Tongue (tissue), 2 donors: Measurements from ENCODE around the gene TMEM131. TPM values are rescaled to one million over a fixed set of nuclear protein-coding genes. Genes with fewer than 3 reads are reported as not detected.
A peak's percentile ranks its signal among the peaks of the same experiment; 100 is the strongest.

Experiments
- DNase-seq: peaks from one replicate; pipeline ENCODE4 v3.0.0-alpha.2; 2015
- total RNA-seq: library from RNA; depleted of rRNA; stranded (reverse); fragments of >200 nt; gene quantifications from one replicate; pipeline ENCODE4 v1.2.3, GENCODE V29; 2014

Gene TMEM131
- total RNA-seq, 1 donor from 2014 or later: 60.6 TPM

DNA sequence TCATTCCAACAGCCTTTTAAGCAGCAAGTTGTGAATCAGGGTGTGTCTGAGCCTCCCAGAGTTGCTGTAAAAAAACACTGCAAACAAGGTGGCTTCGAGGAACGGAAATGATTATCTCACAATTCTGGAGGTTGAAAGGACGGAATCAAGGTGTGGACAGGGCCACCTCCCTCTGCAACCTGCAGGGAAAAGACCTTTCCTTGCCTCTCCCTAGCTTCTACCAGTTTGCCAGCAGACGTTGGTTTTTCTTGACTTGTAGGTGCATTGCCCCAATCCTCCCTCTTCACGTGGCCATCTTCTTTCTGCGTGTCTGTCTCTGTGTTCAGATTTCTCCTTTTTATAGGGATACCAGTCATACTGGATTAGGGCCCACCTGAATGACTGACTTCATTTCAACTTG is 24.8 kb upstream of the TMEM131 start:
- DNase-seq: no peak

DNA sequence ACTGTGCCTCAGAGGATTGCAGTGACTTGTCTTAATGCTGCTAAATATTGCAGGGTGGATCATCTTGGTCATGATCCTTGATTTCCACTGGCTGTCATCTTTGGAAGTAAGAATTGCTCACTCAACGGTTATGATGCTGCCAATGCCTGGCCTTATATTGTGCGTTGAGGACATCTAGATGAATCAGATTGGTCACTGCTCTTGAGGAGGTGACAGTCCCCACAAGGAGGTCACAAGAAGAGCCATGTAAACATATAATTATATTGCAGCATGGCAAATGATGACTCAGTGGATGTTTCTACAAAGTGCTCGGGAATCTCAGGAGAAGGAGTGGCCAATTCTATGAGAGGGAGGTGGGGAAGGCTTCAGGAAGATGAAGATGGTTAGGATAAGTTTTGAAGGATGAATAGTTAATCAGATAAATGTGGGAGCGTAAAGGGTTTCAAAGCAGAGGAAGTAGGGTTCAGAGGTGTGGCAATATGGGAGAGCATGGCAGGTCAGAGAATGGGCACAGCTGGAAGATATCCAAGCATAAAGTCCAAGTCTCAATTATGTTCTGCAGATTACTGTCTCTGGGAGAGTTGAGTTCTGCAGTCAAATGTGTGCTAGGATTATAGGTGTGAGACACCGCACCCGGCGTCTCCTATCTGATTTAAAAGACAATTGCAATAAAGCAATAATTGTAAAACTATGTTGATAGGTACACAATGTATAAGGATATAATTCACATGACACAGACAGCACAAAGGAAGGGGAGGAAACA is 21.3 kb upstream of the TMEM131 start:
- no peak for DNase-seq

DNA sequence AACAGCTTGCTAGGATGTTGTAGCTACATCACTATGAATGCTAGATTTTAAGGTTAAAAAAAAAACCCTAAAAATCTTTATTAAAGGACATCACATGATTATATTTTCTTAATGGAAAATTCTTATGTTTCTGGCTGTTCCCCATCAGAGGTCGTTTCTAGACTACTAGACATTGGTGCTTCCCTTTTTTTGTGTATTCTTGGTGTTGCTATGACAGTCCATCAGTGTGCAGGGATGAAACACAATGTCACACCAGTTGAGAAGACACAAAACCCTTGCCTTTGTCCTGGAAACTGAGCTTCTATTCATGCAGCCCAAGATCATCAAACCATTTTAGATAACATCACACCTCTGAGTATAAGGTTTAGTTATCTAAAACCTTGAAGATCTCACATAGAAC is 19.9 kb upstream of the TMEM131 start:
- no peak for DNase-seq

DNA sequence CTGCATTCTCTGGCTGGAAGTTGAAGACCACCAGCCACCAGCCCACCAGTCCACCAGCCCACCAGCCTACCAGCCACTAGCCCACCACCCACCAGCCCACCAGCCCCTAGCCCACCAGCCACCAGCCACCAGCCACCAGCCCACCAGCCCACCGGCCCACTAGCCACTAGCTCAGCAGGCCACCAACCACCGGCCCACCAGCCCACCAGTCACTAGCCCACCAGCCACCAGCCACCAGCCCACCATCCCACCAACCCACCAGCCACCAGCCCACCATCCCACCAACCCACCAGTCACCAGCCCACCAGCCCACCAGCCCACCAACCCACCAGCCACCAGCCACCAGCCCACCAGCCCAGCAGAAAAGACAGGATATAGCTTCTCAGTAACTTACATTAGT is 18.6 kb upstream of the TMEM131 start:
- DNase-seq: no peak

DNA sequence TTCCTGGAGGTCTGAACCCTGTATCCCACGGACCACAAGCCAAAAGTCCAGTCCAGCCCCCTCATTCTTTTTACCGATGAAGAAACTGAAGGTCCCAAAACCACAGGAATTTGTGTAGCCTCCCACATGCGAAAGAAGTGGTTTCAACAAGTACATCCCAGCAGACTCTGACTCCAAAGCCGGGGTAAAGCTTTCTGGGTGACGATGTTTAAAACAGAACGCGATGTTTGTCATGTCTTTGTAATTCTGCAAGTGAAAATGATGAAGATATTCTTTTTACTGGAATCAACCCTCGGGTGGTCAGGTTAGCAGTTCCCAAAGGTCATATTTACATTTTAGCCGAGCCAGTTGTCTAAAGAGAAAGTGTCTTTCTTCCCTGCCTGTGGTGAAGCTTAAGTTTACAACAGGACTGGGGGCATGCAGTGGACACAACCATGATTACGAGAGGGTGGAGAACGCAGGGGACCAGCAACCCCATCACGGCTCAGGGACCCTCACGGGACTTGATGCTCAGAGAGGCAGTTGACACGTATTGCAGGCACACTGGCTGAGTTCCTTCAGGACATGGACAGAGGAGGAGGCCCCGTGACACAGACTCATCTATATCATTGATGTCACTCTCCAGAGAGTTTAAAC is 17.8 kb upstream of the TMEM131 start:
- DNase-seq: no peak

DNA sequence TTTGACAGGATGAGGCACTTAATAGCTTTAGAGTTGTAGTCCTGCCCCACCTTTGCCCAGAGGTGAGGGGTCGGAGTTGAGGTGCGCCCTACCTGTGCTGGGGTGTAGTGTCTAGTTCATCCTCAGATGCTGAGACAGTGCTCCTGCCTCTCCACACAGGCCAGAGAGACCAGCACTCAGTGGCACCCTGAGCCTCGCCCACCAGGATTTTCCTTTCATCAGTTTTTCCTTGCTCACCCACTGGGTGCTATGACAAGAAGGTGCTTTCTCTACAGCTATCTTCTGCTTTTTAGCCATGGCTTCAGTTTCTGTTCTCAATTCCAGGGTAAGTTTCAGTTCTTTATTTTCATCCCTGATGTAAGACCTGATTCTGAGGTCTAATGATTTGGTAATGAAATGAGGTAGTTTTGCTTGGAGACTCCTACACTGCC is 16.8 kb upstream of the TMEM131 start:
- no peak for DNase-seq

DNA sequence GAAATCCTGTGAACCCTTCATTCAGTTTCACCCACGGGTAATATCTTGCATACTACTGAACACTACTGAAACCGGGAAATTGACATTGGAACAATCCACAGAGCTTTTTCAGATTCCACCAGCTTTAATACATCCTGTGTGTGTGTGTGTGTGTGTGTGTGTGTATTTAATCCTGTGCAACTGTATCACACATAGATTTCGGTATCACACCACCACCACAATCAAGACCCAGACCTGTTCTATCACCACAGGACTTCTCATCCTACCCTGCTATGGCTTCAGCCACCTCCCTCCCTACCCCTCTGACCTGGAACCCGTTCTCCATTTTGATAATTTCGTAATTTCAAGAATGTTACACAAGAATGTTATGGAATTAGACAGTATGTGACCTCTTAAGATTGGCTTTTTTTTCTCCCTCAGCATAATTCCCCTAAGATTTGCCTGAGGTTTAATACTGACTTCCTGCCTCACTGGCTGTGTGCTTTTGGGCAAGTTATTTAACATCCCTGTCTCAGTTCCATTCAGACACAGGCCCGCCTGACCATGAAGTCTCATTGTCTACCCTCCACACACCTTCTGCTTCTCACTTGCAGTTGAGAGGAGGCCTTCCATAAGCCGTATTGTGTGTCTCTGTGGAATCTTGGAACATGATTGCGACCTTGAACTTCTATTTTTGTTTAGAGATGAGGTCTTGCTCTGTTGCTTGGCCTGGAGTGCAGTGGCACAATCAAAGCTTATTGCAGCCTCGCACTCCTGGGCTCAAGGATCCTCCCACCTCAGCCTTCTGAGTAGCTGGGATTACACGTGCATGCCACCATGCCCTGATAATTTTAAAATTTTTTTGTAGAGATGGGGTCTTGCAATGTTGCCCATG is 14.4 kb upstream of the TMEM131 start:
- DNase-seq: no peak

DNA sequence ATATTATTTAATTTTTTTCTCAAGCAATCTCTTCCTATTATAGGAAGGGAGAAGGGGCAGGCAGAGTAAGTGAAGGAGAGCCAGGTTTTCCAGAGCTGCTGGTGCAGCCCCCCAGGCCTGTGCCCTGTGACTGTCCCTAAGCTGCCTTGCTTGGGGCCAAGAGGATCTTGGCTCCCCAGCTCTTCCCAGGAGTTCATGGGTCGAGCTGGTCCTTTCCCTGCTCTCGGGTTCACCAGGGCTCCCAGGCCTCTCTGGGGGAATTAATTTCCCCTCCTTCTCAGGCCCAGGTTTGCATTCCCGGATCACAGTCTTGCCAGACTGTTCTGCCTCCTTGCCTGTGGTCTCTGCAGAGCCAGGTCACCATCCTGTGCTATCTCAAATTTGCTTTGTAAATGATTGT is 12.7 kb upstream of the TMEM131 start:
- no peak for DNase-seq

DNA sequence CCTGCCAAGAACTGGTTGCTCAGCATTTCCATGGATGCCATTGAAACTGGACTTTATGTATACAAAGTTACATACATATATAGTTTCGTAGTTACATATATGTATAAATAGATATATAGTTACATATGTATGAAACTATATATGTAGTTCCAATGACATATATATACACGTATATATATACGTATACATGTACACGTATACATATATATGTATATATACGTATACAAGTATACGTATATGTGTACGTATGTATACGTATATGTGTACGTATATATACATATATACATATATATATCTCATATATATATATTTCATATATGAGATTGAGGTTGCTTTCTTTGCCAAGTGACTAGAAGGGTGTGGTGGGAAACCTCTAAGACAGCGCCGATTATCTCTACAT is 10.6 kb upstream of the TMEM131 start:
- DNase-seq: no peak

DNA sequence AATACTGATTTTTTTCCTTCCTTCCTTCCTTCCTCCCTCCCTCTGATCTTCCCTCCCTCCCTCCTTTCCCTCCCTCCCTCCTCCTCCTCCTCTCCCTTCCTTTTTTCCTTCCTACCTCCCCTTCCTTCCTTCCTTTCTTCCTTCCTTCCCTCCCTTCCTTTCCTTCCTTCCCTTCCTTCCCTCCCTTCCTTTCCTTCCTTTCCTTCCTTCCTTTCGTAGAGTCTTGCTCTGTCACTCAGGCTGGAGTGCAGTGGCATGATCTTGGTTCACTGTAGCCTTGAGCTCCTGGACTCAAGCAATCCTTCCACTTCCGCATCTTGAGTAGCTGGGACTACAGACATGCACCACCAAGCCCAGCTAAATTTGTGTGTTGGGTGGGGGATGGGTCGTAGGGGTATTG is 8.9 kb upstream of the TMEM131 start:
- DNase-seq: no peak

DNA sequence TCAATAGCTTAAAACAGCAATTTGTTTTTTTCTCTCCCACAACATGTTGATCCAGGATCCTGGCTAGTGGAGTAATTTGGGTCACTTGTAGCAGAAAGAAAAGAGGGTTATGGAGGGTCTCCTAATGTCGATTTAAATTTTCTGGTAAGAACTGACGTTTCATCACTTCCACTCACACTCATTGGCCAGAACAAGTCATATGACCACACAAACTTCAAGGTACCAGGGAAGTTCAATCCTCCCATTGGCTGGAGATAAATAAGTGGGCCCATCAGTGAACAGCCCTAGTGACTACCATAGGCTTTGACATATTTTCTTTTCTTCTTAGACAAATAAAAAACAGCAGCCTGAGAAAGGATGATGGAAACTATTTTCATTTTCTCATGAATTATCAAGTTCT is 8.3 kb upstream of the TMEM131 start:
- DNase-seq: no peak

DNA sequence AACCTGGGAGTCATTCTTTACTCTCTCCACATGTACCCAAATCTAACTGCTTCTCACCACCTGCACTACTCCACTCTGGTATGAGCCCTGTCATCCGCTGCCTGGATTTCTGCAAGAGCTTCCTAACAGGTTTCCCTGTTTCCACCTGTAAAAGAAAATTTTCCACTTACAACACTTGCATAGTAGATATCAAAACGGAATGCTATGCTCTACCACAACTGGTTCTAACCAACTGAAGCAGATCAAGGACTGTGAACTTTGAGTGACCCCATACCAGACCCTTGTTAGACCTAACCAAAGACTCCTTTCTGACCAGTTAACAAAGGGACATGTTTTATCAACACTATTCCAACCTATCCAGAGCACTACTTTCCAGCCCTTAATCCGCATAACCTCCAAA is 3.8 kb upstream of the TMEM131 start:
- DNase-seq: no peak

DNA sequence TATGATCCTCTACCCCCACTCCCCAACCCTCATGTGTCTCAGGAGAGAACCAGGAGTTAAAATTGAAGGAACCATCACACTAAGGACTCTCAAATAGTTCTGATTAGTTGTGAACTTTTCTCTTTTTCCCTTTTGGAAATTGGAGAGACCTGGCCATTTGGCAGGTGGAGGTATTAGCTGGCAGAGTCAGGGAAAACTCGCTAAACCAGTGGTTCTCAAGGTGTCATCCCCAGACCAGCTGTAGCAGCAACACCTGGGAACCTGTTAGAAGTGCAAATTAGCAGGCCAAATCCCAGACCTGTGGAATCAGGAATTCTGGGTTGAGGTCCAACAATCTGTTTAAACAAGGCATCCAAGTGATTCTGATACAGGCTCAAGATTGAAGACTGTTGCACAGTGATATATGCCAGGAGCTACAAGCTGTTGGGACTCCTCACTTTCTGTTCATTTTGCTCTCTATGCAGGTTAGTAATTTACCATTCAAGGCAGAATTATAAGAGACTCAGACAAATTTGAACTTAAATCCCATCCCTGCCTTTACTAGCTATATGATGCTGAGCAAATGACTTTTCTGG is 2.8 kb upstream of the TMEM131 start:
- DNase-seq: no peak

DNA sequence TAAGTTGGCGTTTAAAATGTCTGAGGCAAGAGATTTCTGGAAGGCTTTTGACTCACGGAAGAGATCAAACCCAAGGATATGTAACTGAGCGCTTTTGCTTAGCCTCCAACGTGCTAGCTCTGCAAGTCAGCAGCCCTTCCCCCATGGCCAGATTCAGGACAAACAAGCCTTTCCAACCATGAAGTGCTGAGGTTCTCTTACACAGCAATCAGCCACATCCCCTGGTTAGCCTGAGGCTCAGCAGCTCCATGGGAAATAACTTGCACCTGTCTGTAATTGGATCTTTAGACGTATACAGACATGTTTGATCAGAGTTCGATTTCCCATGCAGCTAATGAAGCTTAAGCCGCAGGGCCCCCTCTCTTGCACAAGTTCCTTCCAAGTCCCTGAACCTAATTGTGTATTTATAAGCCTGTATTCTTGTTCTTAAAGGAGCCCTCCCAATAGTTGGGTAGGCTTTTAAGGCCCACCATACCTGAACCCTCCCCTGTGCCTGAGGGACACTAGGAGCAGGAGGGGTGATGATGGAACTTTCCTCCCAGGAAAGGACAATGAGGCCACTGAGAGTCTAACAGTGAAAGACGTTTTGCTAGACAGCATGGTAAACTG is 2.1 kb upstream of the TMEM131 start:
- peak; percentile 60 for DNase-seq

DNA sequence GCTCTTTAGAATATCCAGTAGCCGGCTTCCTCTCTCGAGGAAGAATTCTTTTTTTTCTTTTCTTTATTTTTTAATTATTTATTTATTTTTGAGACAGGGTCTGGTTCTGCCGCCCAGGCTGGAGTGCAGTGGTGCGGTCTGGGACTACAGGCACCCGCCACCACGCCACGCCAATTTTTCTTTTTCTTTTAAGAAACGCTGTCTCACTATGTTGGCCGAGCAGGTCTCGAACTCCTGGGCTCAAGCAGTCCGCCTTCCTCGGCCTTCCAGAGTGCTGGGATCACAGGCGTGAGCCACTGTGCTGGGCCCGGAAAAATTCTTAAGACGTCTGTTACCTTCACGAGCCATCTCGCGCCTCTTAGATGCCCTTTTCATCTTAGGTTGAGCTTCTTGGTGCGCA is 931 bp upstream of the TMEM131 start:
- no peak for DNase-seq

DNA sequence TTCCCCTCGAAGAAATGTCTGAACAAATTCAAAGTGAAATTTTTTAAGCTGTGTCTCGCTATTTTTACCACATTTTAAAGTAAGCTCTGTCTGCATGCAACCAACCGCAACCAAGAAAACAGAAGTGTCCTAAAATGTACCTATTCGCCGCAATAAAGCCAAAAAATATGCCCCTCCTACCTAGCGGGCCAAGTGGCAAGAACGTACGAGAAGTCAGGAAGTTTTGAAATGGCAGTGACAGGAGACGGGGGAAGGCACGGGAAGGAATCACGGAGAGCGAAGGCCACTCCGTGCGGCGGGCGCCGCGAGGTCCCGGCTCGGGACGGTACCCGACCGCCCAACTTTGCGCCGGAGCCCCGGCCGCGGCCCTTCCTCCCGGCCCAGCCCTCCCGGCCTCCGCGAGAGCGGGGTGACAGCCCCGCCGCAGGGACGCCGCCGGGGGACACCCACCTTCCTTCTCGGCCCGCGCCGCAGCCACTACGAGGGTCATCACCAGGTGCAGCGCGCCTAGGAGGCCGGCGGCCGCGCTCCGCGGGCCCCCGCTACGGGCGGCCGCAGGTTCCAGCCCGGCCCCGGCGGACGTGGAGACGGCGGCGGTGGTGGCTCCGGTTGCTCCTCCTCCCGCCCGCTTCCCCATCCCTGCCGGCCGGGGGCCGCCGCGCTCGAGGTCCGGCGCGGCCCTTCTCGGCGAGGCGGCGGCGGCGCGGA is 568 bp downstream of the TMEM131 start:
- DNase-seq: peak; percentile 66

DNA sequence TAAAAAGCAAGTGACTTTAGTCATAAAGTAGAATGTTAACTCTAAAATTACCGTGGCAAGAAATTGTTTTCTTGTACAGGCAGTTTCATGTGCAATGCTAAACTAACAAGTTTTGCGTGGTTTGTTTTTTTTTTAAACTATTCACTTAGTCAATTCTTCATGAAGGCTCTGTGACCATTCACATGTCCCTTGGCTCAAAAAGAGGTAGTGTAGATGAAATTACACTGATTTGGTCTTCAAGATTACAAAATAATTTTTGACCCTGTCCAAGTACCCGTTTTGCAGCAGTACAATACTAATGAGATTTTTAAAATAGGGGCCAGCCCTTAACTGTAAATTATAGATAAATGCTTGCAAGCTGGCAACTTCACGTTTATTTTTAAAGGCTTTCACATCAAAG is 1.3 kb downstream of the TMEM131 start:
- DNase-seq: no peak

DNA sequence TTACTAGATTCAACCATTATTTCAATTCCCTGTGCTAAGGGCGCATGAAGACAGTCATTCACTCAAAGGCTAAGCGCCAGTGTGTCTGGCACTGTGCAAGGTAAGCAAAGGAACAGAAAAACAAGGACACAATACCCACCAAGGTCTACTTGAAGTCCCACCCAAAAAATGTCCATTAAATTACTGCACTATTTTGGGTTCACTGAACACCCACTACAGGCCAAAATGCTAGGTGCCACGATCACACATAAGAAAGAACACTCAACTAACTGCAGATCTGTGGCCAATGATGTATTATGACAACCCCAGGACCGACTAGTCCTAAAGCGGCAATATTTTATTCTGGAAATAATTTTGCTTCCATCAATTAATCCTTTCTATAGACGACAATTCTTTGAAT is 1.8 kb downstream of the TMEM131 start:
- no peak for DNase-seq

DNA sequence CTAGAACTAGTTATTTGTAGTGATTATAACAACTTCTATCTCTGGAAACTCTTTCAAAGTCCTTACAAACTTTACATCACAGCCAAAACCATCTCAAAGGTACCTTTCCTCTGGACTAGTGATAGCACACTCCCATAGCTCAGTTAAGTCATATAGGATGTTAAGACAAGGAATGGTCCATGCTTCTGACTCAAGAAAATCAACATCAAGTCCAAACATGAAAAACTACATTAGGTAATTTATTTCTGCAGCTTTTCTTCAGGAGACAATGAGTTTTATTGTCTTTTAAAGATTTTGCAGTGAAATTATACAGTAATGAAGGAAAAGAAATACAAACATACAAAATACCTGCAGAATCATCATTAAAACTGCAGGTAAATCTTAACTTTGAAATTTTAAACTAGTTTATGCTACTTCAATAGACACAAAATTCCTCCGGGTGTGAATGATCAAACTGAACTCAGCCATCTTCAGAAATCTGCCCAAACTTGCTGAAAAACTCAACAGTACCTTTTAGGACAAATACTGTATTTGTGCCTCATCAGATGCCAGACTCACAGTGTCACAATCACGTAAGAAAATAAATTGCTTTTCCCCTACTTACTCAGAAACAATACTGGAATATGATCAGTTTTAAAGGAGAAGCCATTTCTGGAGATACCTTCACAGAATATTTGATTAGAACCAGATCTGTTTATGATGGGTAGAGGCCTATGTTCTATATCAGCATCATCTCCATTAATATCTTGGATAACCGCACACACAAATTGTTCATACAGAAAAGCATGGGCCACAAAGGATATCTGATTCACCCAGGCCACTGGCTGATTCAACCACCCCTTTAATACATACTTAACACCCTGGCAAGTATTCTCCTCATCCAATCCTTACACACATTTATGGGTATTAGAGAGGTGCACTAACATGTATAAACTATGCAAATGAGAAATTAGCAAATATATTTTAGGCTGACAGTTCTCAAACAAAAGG is 2.6 kb downstream of the TMEM131 start:
- DNase-seq: no peak

DNA sequence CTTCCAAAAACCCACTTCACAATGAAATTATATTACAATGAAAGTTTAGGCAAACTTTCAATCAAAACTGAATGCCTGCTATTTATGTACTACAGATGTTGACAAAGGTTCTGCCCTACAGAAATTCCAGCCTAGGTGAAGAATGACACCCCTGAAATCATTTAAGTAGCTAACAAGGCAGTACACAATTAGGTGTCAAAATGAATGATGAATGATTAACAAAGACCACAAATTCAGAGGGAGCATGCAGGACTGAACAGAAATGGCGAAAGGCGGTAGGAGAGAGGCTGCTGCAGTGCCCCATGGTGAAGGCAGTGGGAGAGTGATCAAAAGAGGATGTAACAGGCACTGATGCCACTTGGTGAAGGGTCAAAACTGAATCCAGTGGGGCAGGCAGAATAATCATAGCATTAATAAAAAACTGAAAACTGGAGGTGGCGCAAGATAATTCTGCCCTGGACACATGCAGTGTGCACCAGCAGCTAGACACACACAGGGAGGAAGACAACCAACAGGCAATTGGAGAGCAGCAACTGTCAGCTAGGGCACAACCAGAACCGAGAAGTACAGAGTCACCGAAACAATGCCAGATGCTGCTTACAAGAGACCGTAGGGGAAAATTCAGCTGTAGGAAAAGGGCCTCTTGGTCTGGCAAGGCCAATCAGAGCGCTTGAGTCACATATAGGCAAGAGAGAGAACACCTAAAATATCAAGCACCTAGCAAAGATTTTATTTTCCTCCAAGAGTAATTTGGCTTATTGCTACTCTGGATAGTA is 4.5 kb downstream of the TMEM131 start:
- no peak for DNase-seq
